ENCODE data around the gene SHBG.

SHBG gene

DNA sequence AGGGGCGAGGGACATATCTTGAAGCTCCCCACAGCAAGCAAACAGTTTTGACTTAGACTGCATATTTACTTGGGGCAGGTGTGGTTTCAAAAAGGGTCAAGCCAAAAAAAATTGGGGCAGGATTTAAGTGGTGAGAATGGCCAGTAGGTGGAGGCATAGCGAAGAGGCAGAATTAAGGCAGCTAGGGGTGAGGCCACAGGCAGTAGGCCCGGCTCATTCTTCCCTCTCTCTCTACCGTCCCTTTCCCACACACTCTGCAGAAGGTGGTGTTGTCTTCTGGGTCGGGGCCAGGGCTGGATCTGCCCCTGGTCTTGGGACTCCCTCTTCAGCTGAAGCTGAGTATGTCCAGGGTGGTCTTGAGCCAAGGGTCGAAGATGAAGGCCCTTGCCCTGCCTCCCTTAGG lies 2.6 kb downstream of the SHBG start:
- no peaks in the 10 kb centered on the region for H3K9me2 ChIP-seq (replicated peaks; ENCODE audit: control insufficient read depth, low read length)
- no peaks in the 10 kb centered on the region; the same call in 1 of the 2 replicates for H3K4me1 ChIP-seq (ENCODE audit: control insufficient read depth, low read length)
- H3K79me2 ChIP-seq (ENCODE audit: control insufficient read depth, low read length) = no peaks in the 10 kb centered on the region
- H3K27ac ChIP-seq (ENCODE audit: low read depth, low read length) = no peak overlapping the region
- H3K27me3 ChIP-seq (ENCODE audit: control insufficient read depth, low read length) = no peaks in the 10 kb centered on the region; the same call in 1 of the 2 replicates
- TF ChIP-seq EZH2phosphoT487 (IDR thresholded peaks at IDR 0.05; ENCODE audit: borderline replicate concordance, low read length) = no peak
- TF ChIP-seq, protein P1, sequence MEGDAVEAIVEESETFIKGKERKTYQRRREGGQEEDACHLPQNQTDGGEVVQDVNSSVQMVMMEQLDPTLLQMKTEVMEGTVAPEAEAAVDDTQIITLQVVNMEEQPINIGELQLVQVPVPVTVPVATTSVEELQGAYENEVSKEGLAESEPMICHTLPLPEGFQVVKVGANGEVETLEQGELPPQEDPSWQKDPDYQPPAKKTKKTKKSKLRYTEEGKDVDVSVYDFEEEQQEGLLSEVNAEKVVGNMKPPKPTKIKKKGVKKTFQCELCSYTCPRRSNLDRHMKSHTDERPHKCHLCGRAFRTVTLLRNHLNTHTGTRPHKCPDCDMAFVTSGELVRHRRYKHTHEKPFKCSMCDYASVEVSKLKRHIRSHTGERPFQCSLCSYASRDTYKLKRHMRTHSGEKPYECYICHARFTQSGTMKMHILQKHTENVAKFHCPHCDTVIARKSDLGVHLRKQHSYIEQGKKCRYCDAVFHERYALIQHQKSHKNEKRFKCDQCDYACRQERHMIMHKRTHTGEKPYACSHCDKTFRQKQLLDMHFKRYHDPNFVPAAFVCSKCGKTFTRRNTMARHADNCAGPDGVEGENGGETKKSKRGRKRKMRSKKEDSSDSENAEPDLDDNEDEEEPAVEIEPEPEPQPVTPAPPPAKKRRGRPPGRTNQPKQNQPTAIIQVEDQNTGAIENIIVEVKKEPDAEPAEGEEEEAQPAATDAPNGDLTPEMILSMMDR (IDR thresholded peaks at IDR 0.05; ENCODE audit: low read depth, low read length, poor library complexity, severe bottlenecking) = peak; percentile 65
- H3K4me3 ChIP-seq (ENCODE audit: low read length) = no peak overlapping the region
- H3K36me3 ChIP-seq (ENCODE audit: control insufficient read depth, low read length) = no peaks in the 10 kb centered on the region
- no peaks in the 10 kb centered on the region for H4K20me1 ChIP-seq (ENCODE audit: control insufficient read depth, insufficient read depth, low read depth, low read length)
- no peaks in the 10 kb centered on the region for H3K9me3 ChIP-seq (ENCODE audit: control insufficient read depth, insufficient read depth, low read length)
- no peak overlapping the region for H3K4me2 ChIP-seq (ENCODE audit: low read length)
- no peaks in the 10 kb centered on the region for H3F3A ChIP-seq (ENCODE audit: control insufficient read depth, insufficient read depth)

DNA sequence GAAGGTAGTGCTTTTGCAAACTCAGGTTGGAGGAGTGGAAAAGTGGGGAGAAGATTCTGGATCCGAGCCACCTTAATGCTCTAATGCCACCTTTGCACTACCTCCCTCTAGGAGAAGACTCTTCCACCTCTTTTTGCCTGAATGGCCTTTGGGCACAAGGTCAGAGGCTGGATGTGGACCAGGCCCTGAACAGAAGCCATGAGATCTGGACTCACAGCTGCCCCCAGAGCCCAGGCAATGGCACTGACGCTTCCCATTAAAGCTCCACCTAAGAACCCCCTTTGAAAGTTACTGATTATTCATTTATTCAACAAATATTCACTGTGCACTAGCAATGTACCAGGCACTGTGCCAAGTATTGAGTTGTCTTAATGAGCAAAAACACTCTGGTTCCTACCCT lies 3.2 kb downstream of the SHBG start:
- Histone ChIP-seq H3K4me3 (ENCODE audit: low read length) (no peak overlapping the region), H3K79me2 (ENCODE audit: control insufficient read depth, low read length) (no peaks in the 10 kb centered on the region), H3K9me2 (replicated peaks; ENCODE audit: control insufficient read depth, low read length) (no peaks in the 10 kb centered on the region), H3K4me1 (ENCODE audit: control insufficient read depth, low read length) (no peaks in the 10 kb centered on the region), H3F3A (ENCODE audit: control insufficient read depth, insufficient read depth) (no peaks in the 10 kb centered on the region), H3K27ac (ENCODE audit: low read depth, low read length) (no peak overlapping the region), H4K20me1 (ENCODE audit: control insufficient read depth, insufficient read depth, low read depth, low read length) (no peaks in the 10 kb centered on the region), H3K27me3 (ENCODE audit: control insufficient read depth, low read length) (no peaks in the 10 kb centered on the region; the same call in 1 of the 2 replicates), H3K36me3 (ENCODE audit: control insufficient read depth, low read length) (no peaks in the 10 kb centered on the region), H3K4me2 (ENCODE audit: low read length) (no peak overlapping the region), H3K9me3 (ENCODE audit: control insufficient read depth, insufficient read depth, low read length) (no peaks in the 10 kb centered on the region)
- TF ChIP-seq EZH2phosphoT487 (IDR thresholded peaks at IDR 0.05; ENCODE audit: borderline replicate concordance, low read length) = no peak
- TF ChIP-seq, protein P1 (IDR thresholded peaks at IDR 0.05; ENCODE audit: low read depth, low read length, poor library complexity, severe bottlenecking) = no peak

DNA sequence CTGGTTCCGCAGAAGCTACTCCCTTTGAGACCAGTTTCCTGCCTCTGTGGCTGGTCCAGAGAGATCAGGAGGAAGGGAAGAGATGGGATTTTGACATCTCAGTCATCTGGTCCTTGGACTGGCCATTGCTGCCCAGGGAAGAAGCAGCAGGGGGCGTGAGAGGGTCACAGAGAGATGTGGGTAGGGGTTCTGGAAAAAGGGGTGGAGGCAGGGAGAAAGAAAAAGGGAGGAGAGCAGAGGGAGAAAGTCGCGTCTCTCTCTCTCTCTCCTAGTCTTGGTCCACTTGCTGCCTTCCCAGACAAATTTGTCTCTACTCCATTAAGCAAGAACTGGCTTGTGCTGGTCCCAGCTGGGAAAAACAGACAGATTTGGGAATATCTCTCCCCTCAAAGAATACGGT lies 4.4 kb downstream of the SHBG start:
- TF ChIP-seq, protein P1 (IDR thresholded peaks at IDR 0.05; ENCODE audit: low read depth, low read length, poor library complexity, severe bottlenecking) = peak; percentile 45
- no peak for TF ChIP-seq EZH2phosphoT487 (IDR thresholded peaks at IDR 0.05; ENCODE audit: borderline replicate concordance, low read length)
- H3K36me3 ChIP-seq (ENCODE audit: control insufficient read depth, low read length) = no peaks in the 10 kb centered on the region
- H3K4me1 ChIP-seq (ENCODE audit: control insufficient read depth, low read length) = no peaks in the 10 kb centered on the region
- no peak overlapping the region for H3K4me3 ChIP-seq (ENCODE audit: low read length)
- H4K20me1 ChIP-seq (ENCODE audit: control insufficient read depth, insufficient read depth, low read depth, low read length) = no peaks in the 10 kb centered on the region
- no peaks in the 10 kb centered on the region for H3F3A ChIP-seq (ENCODE audit: control insufficient read depth, insufficient read depth)
- no peaks in the 10 kb centered on the region for H3K9me2 ChIP-seq (replicated peaks; ENCODE audit: control insufficient read depth, low read length)
- no peaks in the 10 kb centered on the region for H3K79me2 ChIP-seq (ENCODE audit: control insufficient read depth, low read length)
- H3K27me3 ChIP-seq (ENCODE audit: control insufficient read depth, low read length) = no peaks in the 10 kb centered on the region; the same call in 1 of the 2 replicates
- no peak overlapping the region for H3K4me2 ChIP-seq (ENCODE audit: low read length)
- no peaks in the 10 kb centered on the region for H3K9me3 ChIP-seq (ENCODE audit: control insufficient read depth, insufficient read depth, low read length)
- no peak overlapping the region for H3K27ac ChIP-seq (ENCODE audit: low read depth, low read length)

Measured in DOHH2 (cell line).